Calu3 (cell line): ENCODE results near the gene CDKN2B-AS1. TPM values are rescaled to one million over a fixed set of nuclear protein-coding genes. Genes with fewer than 3 reads are reported as not detected.
A peak's percentile ranks its signal among the peaks of the same experiment; 100 is the strongest.

Experiments
- BruUV-seq: library from RNA; stranded (reverse); fragments of 400-500 nt; replicated peaks from 2 replicates; lab custom pipeline; 2021; lab: Mats Ljungman, UMichigan
- CTCF ChIA-PET: fragments of 300-600 bp; sonication (Branson Sonifier 250); formaldehyde crosslinking; loops from one replicate; lab custom pipeline; 2022; ENCODE audit warnings: antibody characterized with exemption; lab: Charles Lee
- DNase-seq: peaks from one replicate; pipeline ENCODE4 v3.0.0; 2022
- H3K27ac Mint-ChIP-seq: one replicate; pipeline ENCODE4 v1.8.0; 2022; ENCODE audit warnings: mixed read lengths; ENCODE audit not compliant: unreplicated experiment
- H3K27me3 Mint-ChIP-seq: one replicate; pipeline ENCODE4 v1.8.0; 2022; ENCODE audit warnings: mixed read lengths; ENCODE audit not compliant: unreplicated experiment
- H3K36me3 Mint-ChIP-seq: one replicate; pipeline ENCODE4 v1.8.0; 2022; ENCODE audit warnings: mild to moderate bottlenecking, moderate library complexity, mixed read lengths; ENCODE audit not compliant: insufficient read depth, unreplicated experiment
- H3K4me1 Mint-ChIP-seq: one replicate; pipeline ENCODE4 v1.8.0; 2022; ENCODE audit warnings: mild to moderate bottlenecking, low read depth, mixed read lengths; ENCODE audit not compliant: unreplicated experiment
- H3K4me3 Mint-ChIP-seq: one replicate; pipeline ENCODE4 v1.8.0; 2022; ENCODE audit warnings: mild to moderate bottlenecking, low read depth, moderate library complexity, mixed read lengths; ENCODE audit not compliant: unreplicated experiment
- H3K9me3 Mint-ChIP-seq: one replicate; pipeline ENCODE4 v1.8.0; 2022; ENCODE audit warnings: low read depth, mixed read lengths; ENCODE audit not compliant: unreplicated experiment
- CTCF ChIP-seq: fragments of 200-600 bp; IDR thresholded peaks from one replicate; pipeline ENCODE4 v1.8.0; 2022; ENCODE audit warnings: antibody characterized with exemption; ENCODE audit not compliant: unreplicated experiment
- intact Hi-C: fragments of 100-400 bp; cut with micrococcal nuclease; formaldehyde crosslinking; loops from one replicate; pipeline ENCODE4 v1.10.0; 2022; ENCODE audit not compliant: unreplicated experiment
- total RNA-seq: library from RNA; stranded (reverse); gene quantifications from 2 replicates; pipeline ENCODE4 v1.2.3, GENCODE V29; 2022

The CDKN2B-AS1 gene
- total RNA-seq, 1 experiment from 2014 or later, result 8.9 TPM

- peaks cover 38% of the 10 kb centered on the region for H3K36me3 Mint-ChIP-seq
- H3K27me3 Mint-ChIP-seq, result no peaks in the 10 kb centered on the region
- CTCF ChIA-PET, result interaction anchor here (0.6 kb wide), 1 partner anchor 11 kb away, joined by 3 read pairs; the partner anchor contains the start of gene CDKN2B-AS1
- no TSS peak for BruUV-seq
- H3K27ac Mint-ChIP-seq, result peak overlapping the region; percentile 66
- peaks cover 25% of the 10 kb centered on the region for H3K4me1 Mint-ChIP-seq
- intact Hi-C loops, result no loop called here
- H3K9me3 Mint-ChIP-seq, result no peaks in the 10 kb centered on the region
- no peak overlapping the region for H3K4me3 Mint-ChIP-seq
- DNase-seq, result no peak
- no peak for TF ChIP-seq CTCF
These were observed 10.5 kb upstream of the CDKN2B-AS1 start for GRCh38 chr9:21984101-21984500.

- no peaks in the 10 kb centered on the region for H3K9me3 Mint-ChIP-seq
- no peaks in the 10 kb centered on the region for H3K27me3 Mint-ChIP-seq
- peak overlapping the region; percentile 89 for H3K27ac Mint-ChIP-seq
- CTCF ChIA-PET, result no interaction called here
- peaks cover 52% of the 10 kb centered on the region for H3K36me3 Mint-ChIP-seq
- no peak for DNase-seq
- BruUV-seq, result no TSS peak
- peak overlapping the region; percentile 81 for H3K4me3 Mint-ChIP-seq
- peaks cover 20% of the 10 kb centered on the region for H3K4me1 Mint-ChIP-seq
- intact Hi-C loops, result loop anchor here (5.0 kb wide), 1 partner anchor 461 kb away; the partner anchor contains the start of gene DMRTA1
- no peak for TF ChIP-seq CTCF
These were observed 8.5 kb upstream of the CDKN2B-AS1 start for GRCh38 chr9:21985964-21986667.

GRCh38 chr9:21988056-21988990 is 6.3 kb upstream of the CDKN2B-AS1 start:
- BruUV-seq, result no TSS peak
- Mint-ChIP-seq H3K27me3 (no peaks in the 10 kb centered on the region), H3K27ac (peak overlapping the region; percentile 90), H3K4me1 (peaks cover 10% of the 10 kb centered on the region), H3K4me3 (peak overlapping the region; percentile 81), H3K9me3 (no peaks in the 10 kb centered on the region), H3K36me3 (peaks cover 61% of the 10 kb centered on the region)
- no peak for TF ChIP-seq CTCF
- CTCF ChIA-PET, result no interaction called here
- DNase-seq, result no peak
- intact Hi-C loops, result loop anchor here (5.0 kb wide), 1 partner anchor 459 kb away; the partner anchor contains the start of gene DMRTA1

- Mint-ChIP-seq H3K4me3 (peak overlapping the region; percentile 81), H3K9me3 (no peaks in the 10 kb centered on the region), H3K27ac (peak overlapping the region; percentile 90), H3K27me3 (no peaks in the 10 kb centered on the region), H3K36me3 (peaks cover 69% of the 10 kb centered on the region), H3K4me1 (peaks cover 2% of the 10 kb centered on the region)
- DNase-seq, result peak; percentile 49
- intact Hi-C loops, result loop anchor here (5.0 kb wide), 3 partner anchors 317 to 458 kb away; partner anchors contain the start of gene DMRTA1
- TF ChIP-seq CTCF, result no peak
- no TSS peak for BruUV-seq
- CTCF ChIA-PET, result no interaction called here
These were observed 5.0 kb upstream of the CDKN2B-AS1 start for GRCh38 chr9:21989440-21990189.
